Endothelial cell of umbilical vein (primary cell): ENCODE measurements around the gene NODAL. TPM values are rescaled to one million over a fixed set of nuclear protein-coding genes. Genes with fewer than 3 reads are reported as not detected.

Experiments used
- BruUV-seq: library from RNA; stranded (reverse); fragments of 400-500 nt; replicated peaks from 2 replicates; lab custom pipeline; 2021; lab: Mats Ljungman, UMichigan
- CTCF ChIA-PET: fragments of 300-600, 350-600 bp; sonication (Branson Sonifier 250); formaldehyde crosslinking; loops from one replicate; lab custom pipeline; 2021; ENCODE audit warnings: antibody characterized with exemption, inconsistent platforms; lab: Charles Lee
- POLR2A ChIA-PET: fragments of 300-600, 350-600 bp; sonication (Branson Sonifier 250); formaldehyde crosslinking; loops from one replicate; lab custom pipeline; 2021; ENCODE audit warnings: antibody characterized with exemption, inconsistent platforms; lab: Charles Lee
- DNase-seq: peaks from one replicate; pipeline ENCODE4 v3.0.0-alpha.2; 2011; ENCODE audit warnings: low read depth, low spot score
- FAIRE-seq: peaks from 2 replicates; lab custom pipeline; 2011; peaks lifted over from hg19 to GRCh38; lab: Jason Lieb, UNC
- H2AFZ ChIP-seq: 2 replicates; pipeline ENCODE4 v1.6.0; 2012; ENCODE audit warnings: low read depth, low read length, control low read depth, inconsistent platforms
- H3K27ac ChIP-seq: 2 replicates; pipeline ENCODE4 v1.5.1; 2011; ENCODE audit warnings: low read depth, mild to moderate bottlenecking, control low read depth, low read length, moderate library complexity; ENCODE audit not compliant: insufficient read depth
- H3K27me3 ChIP-seq, 2 experiments: 2 replicates each; pipeline versions ENCODE4 v1.6.0 to v1.6.1; 2011; ENCODE audit warnings: low read length in 2 of 2, mixed read lengths in 1 of 2; ENCODE audit not compliant: control insufficient read depth in 2 of 2, insufficient read depth in 2 of 2
- H3K36me3 ChIP-seq, 2 experiments: 2 replicates in 1 of 2; 3 replicates in 1 of 2; pipeline ENCODE4 v1.5.1; 2011; ENCODE audit warnings: low read length in 2 of 2, mild to moderate bottlenecking in 1 of 2, moderate library complexity in 1 of 2; ENCODE audit not compliant: control insufficient read depth in 2 of 2, insufficient read depth in 2 of 2; ENCODE audit errors: extremely low read depth in 1 of 2
- H3K4me1 ChIP-seq: 3 replicates; pipeline ENCODE4 v1.5.1; 2011; ENCODE audit warnings: mild to moderate bottlenecking, low read length; ENCODE audit not compliant: control insufficient read depth, insufficient read depth; ENCODE audit errors: extremely low read depth
- H3K4me2 ChIP-seq: 2 replicates; pipeline ENCODE4 v1.6.1; 2011; ENCODE audit warnings: low read length, control low read depth, mixed read lengths; ENCODE audit not compliant: insufficient read depth
- H3K4me3 ChIP-seq, 3 experiments: fragments of 200-600 bp in 1 of 3; sonication (generic), shearing (Covaris generic) in 1 of 3; replicated peaks in 1 of 3; 2 replicates each; pipeline ENCODE4 v1.5.1; 2011 to 2016; ENCODE audit warnings: control low read depth in 3 of 3, low read length in 3 of 3, mild to moderate bottlenecking in 2 of 3, inconsistent platforms in 1 of 3, low read depth in 1 of 3, moderate library complexity in 1 of 3; ENCODE audit not compliant: insufficient read depth in 1 of 3
- H3K79me2 ChIP-seq: 2 replicates; pipeline ENCODE4 v1.6.0; 2012; ENCODE audit warnings: low read length, inconsistent platforms; ENCODE audit not compliant: control insufficient read depth, insufficient read depth
- H3K9ac ChIP-seq: replicated peaks from 2 replicates; pipeline ENCODE3; 2011; ENCODE audit warnings: low read length, control low read depth; ENCODE audit not compliant: insufficient read depth; ENCODE audit errors: extremely low read depth
- H3K9me1 ChIP-seq: replicated peaks from 3 replicates; pipeline ENCODE4 v1.6.0; 2011; ENCODE audit warnings: mild to moderate bottlenecking, low read length; ENCODE audit not compliant: control insufficient read depth, insufficient read depth; ENCODE audit errors: extremely low read depth
- H3K9me3 ChIP-seq: replicated peaks from 2 replicates; pipeline ENCODE4 v1.5.1; 2012; ENCODE audit warnings: low read length, inconsistent platforms; ENCODE audit not compliant: control insufficient read depth, insufficient read depth
- H4K20me1 ChIP-seq: replicated peaks from 2 replicates; pipeline ENCODE3; 2011; ENCODE audit warnings: mild to moderate bottlenecking, low read length; ENCODE audit not compliant: control insufficient read depth, insufficient read depth; ENCODE audit errors: extremely low read depth
- CTCF ChIP-seq, 2 donors: IDR thresholded peaks; 1 replicate in 1 of 2; 2 replicates in 1 of 2; pipeline ENCODE4 v1.5.1; 2011; ENCODE audit warnings: low read length in 2 of 2, mild to moderate bottlenecking in 2 of 2, moderate library complexity in 2 of 2, control low read depth in 1 of 2, inconsistent platforms in 1 of 2, low read depth in 1 of 2; ENCODE audit not compliant: insufficient read depth in 1 of 2; ENCODE audit errors: extremely low read depth in 1 of 2
- EZH2 ChIP-seq: IDR thresholded peaks from 2 replicates; pipeline ENCODE4 v1.6.1; 2012; ENCODE audit warnings: borderline replicate concordance, low read depth, mild to moderate bottlenecking, moderate library complexity, low read length, inconsistent platforms; ENCODE audit not compliant: severe bottlenecking
- FOS ChIP-seq: IDR thresholded peaks from 2 replicates; pipeline ENCODE4 v1.6.1; 2011; ENCODE audit warnings: mild to moderate bottlenecking, low read length, moderate library complexity, borderline replicate concordance; ENCODE audit not compliant: insufficient read depth
- GATA2 ChIP-seq: IDR thresholded peaks from 2 replicates; pipeline ENCODE4 v1.7.0; 2011; ENCODE audit warnings: low read depth, mild to moderate bottlenecking, moderate library complexity, mixed read lengths, low read length; ENCODE audit not compliant: insufficient read length, insufficient read depth
- JUN ChIP-seq: IDR thresholded peaks from 2 replicates; pipeline ENCODE4 v1.6.1; 2011; ENCODE audit warnings: borderline replicate concordance, low read depth; ENCODE audit not compliant: insufficient read length, insufficient read depth
- MAX ChIP-seq: IDR thresholded peaks from 2 replicates; pipeline ENCODE4 v1.6.1; 2011; ENCODE audit not compliant: insufficient read depth, insufficient read length
- MYC ChIP-seq: IDR thresholded peaks from one replicate; pipeline ENCODE4 v1.6.1; 2011; ENCODE audit warnings: mild to moderate bottlenecking, low read depth, low read length
- POLR2A ChIP-seq: IDR thresholded peaks from 2 replicates; pipeline ENCODE4 v1.6.1; 2012; ENCODE audit warnings: low read depth, mild to moderate bottlenecking, control low read depth, low read length
- POLR2AphosphoS5 ChIP-seq: IDR thresholded peaks from 2 replicates; pipeline ENCODE4 v1.6.1; 2012; ENCODE audit warnings: low read depth, mild to moderate bottlenecking, control low read depth, low read length, moderate library complexity; ENCODE audit not compliant: insufficient read depth
- dilution Hi-C: fragments of 300-500 bp; cut with MboI; formaldehyde crosslinking; loops from one replicate; pipeline ENCODE4 v1.15.0; 2019; ENCODE audit warnings: low sequenced_read_pairs; ENCODE audit not compliant: extremely low pct_ligation_motif_present
- intact Hi-C: fragments of 100-400 bp; cut with micrococcal nuclease; formaldehyde crosslinking; loops from one replicate; pipeline ENCODE4 v1.10.0; 2022
- polyA plus RNA-seq, 4 experiments: library from polyadenylated mRNA; depleted of rRNA in 3 of 4; stranded (reverse) in 3 of 4; unstranded in 1 of 4; fragments of >200 nt; gene quantifications; 2 replicates each; pipeline versions ENCODE4 v1.2.1 to v1.2.3, GENCODE V29; 2011 to 2012; ENCODE audit warnings: missing spikeins in 1 of 4
- total RNA-seq: library from RNA; stranded (reverse); gene quantifications from 2 replicates; pipeline ENCODE4 v1.2.3, GENCODE V29; 2021

Gene NODAL
- total and polyA plus RNA-seq, 2 donors (not counting 3 experiments of a cell fraction or from before 2014, with no cell fraction given) = not detected

GRCh38 chr10:70412356-70412755, 29.1 kb downstream of the NODAL start:
- no peak overlapping the region for H3K4me2 ChIP-seq
- FAIRE-seq (no peak), DNase-seq (no peak)
- no TSS peak for BruUV-seq
- H2AFZ ChIP-seq = no peak overlapping the region
- intact Hi-C loops (no loop called here), dilution Hi-C loops (no loop called here)
- no peaks in the 10 kb centered on the region for H3K9me3 ChIP-seq
- ChIA-PET POLR2A (no interaction called here), CTCF (interaction anchor here (2.1 kb wide), 1 partner anchor 8 kb away, joined by 6 read pairs; the partner anchor contains the start of gene EIF4EBP2)
- H3K79me2 ChIP-seq = peaks cover 42% of the 10 kb centered on the region
- TF ChIP-seq JUN (no peak), FOS (no peak)
- H3K27me3 ChIP-seq = no peaks in the 10 kb centered on the region
- peaks cover 5% of the 10 kb centered on the region for H3K4me1 ChIP-seq
- peaks cover 9% of the 10 kb centered on the region for H4K20me1 ChIP-seq
- H3K9ac ChIP-seq = no peak overlapping the region
- H3K4me3 ChIP-seq = no peak overlapping the region
- H3K27ac ChIP-seq = no peak overlapping the region
- no peaks in the 10 kb centered on the region for H3K9me1 ChIP-seq
- no peaks in the 10 kb centered on the region for H3K36me3 ChIP-seq

GRCh38 chr10:70410608-70411007, 30.9 kb downstream of the NODAL start:
- Histone ChIP-seq H4K20me1 (peaks cover 12% of the 10 kb centered on the region), H3K79me2 (peaks cover 55% of the 10 kb centered on the region), H3K4me1 (peaks cover 15% of the 10 kb centered on the region), H2AFZ (no peak overlapping the region), H3K36me3 (no peaks in the 10 kb centered on the region), H3K9ac (no peak overlapping the region), H3K27me3 (no peaks in the 10 kb centered on the region), H3K27ac (no peak overlapping the region), H3K4me3 (no peak overlapping the region), H3K9me1 (no peaks in the 10 kb centered on the region), H3K4me2 (no peak overlapping the region), H3K9me3 (no peaks in the 10 kb centered on the region)
- no TSS peak for BruUV-seq
- ChIA-PET CTCF (interaction anchor here (1.4 kb wide), 1 partner anchor 13 kb away, joined by 4 read pairs; no protein-coding TSS in a partner anchor), POLR2A (interaction anchor here (0.6 kb wide), 1 partner anchor 182 kb away, joined by 3 read pairs; no protein-coding TSS in a partner anchor)
- intact Hi-C loops = no loop called here
- dilution Hi-C loops = no loop called here
- DNase-seq = no peak
- FAIRE-seq = no peak
- TF ChIP-seq FOS (no peak), CTCF (IDR thresholded peaks at IDR 0.05; ENCODE audit: extremely low read depth in 1 of 2, insufficient read depth in 1 of 2, low read depth in 1 of 2, low read length in 2 of 2) (no peak), POLR2AphosphoS5 (no peak), MYC (no peak), EZH2 (no peak), JUN (no peak), GATA2 (no peak), MAX (no peak), POLR2A (no peak)
